Coronary artery (tissue), 2 donors: Measurements from ENCODE around the gene TIMM22.
"Not testable (repeated sequence)": the region's sequence is repeated elsewhere in the genome, so short reads cannot be mapped to it uniquely, and the experiment has no call there.

ENCODE experiments used
- DNase-seq: peaks from one replicate; pipeline ENCODE4 v3.0.0-alpha.2; 2017; ENCODE audit warnings: low spot score
- H3K27ac ChIP-seq, 2 donors: fragments of 200-600 bp; sonication (generic); one replicate each; pipeline ENCODE4 v1.5.1; 2016 to 2019
- H3K4me3 ChIP-seq: fragments of 200-600 bp; sonication (generic); 2 replicates; pipeline ENCODE4 v1.5.1; 2016; ENCODE audit warnings: mild to moderate bottlenecking, moderate library complexity
- TF ChIP-seq, protein P1 (sequence below): fragments of 200-600 bp; sonication (generic); IDR thresholded peaks from one replicate; pipeline ENCODE4 v1.5.1; 2019; ENCODE audit warnings: antibody characterized with exemption

TIMM22 gene

GRCh38 chr17:964876-965275 is 32.1 kb upstream of the TIMM22 start:
- TF ChIP-seq, protein P1, sequence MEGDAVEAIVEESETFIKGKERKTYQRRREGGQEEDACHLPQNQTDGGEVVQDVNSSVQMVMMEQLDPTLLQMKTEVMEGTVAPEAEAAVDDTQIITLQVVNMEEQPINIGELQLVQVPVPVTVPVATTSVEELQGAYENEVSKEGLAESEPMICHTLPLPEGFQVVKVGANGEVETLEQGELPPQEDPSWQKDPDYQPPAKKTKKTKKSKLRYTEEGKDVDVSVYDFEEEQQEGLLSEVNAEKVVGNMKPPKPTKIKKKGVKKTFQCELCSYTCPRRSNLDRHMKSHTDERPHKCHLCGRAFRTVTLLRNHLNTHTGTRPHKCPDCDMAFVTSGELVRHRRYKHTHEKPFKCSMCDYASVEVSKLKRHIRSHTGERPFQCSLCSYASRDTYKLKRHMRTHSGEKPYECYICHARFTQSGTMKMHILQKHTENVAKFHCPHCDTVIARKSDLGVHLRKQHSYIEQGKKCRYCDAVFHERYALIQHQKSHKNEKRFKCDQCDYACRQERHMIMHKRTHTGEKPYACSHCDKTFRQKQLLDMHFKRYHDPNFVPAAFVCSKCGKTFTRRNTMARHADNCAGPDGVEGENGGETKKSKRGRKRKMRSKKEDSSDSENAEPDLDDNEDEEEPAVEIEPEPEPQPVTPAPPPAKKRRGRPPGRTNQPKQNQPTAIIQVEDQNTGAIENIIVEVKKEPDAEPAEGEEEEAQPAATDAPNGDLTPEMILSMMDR = no peak
- Histone ChIP-seq H3K4me3 (no peak overlapping the region), H3K27ac (no peak overlapping the region)
- no peak for DNase-seq

- TF ChIP-seq, protein P1 = no peak
- no peak overlapping the region for H3K27ac ChIP-seq
- H3K4me3 ChIP-seq = no peak overlapping the region
- no peak for DNase-seq
Observed at GRCh38 chr17:965311-965989, 31.5 kb upstream of the TIMM22 start.

- no peak for DNase-seq
- no peak overlapping the region for H3K4me3 ChIP-seq
- H3K27ac ChIP-seq = no peak overlapping the region
- TF ChIP-seq, protein P1 = no peak
Observed at GRCh38 chr17:967122-967521, 29.8 kb upstream of the TIMM22 start.

DNA sequence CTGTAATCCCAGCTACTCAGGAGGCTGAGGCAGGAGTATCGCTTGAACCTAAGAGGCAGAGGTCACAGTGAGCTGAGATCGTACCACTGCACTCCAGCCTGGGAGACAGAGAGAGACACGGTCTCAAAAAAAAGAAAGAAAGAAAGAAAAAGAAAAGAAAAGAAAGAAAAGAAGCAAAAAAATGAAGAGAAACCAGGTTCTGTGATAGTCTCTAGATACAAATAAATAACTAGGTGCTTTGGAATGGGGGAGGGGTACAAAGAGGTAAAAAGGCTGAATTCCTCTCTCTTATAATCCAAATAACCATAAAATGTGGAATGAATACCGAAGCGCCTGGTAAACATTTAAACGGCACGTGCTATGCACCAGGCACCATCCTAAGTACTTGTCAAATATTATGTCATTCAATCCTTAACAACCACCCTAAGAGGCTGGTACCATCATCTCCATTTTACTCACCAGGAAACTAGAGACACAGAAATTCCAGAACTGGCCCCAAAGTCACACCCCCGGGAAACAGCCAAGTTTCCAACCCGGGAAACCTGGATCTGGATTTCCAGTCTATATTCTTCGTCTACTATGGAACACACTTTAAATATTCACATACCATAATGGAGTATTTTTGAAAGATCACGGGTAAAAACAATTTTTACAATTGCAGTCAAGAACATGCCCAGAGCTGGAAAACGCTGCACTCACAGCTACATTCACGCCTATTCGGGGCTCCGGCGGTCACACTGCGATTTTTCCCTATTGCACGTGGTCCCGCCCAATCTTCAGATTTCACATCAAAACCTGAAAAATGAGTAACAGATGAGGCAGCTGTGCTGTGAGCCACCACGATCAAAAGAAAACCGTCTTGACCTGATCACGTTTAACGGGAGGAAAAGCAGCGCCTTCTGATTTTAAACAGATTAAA is 27.9 kb upstream of the TIMM22 start:
- no peak overlapping the region for H3K4me3 ChIP-seq
- peak overlapping the region in 1 of 2 donors; percentile 16 for H3K27ac ChIP-seq
- no peak for DNase-seq
- TF ChIP-seq, protein P1 = no peak

DNA sequence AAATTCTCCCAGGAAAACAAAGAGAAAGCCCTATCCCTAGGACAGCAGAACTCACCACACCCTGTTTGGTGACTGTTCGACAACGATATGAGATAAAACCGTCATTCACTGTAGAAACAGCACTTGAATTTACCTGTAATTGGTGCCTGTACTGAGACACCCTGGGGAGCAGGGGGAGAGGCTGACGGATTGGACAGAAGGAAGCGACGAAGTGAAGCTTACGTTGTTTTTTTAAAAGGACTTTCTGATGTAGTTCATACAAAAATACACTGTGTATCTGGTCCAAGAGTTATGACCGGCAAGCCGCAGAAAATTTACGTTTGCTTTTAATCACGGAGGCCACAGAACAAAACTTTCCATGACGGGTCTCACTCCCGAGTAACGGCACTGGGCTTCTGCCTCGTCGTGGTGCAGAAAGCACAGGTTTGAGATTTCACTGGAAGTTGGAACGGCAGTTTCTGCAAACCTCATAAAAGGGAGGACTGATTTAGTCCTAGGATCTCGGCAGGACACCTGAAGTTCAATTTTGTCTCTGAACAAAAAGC is 27.0 kb upstream of the TIMM22 start:
- TF ChIP-seq, protein P1 = no peak
- DNase-seq = no peak
- Histone ChIP-seq H3K4me3 (peak overlapping the region; percentile 28), H3K27ac (peak overlapping the region; percentile 16 to 33)

- no peak for DNase-seq
- peak overlapping the region; percentile 16 to 33 for H3K27ac ChIP-seq
- H3K4me3 ChIP-seq = no peak overlapping the region
Observed at GRCh38 chr17:970364-970763, 26.6 kb upstream of the TIMM22 start.

GRCh38 chr17:971861-972260 is 25.1 kb upstream of the TIMM22 start:
- not testable (repeated sequence) for DNase-seq, H3K27ac ChIP-seq, H3K4me3 ChIP-seq

More at GRCh38 chr17:970364-970763, 26.6 kb upstream of the TIMM22 start:
- TF ChIP-seq, protein P1 = no peak
